ENCODE data around the gene MED10. TPM values are rescaled to one million over a fixed set of nuclear protein-coding genes. Genes with fewer than 3 reads are reported as not detected.

Gene MED10
- total RNA-seq, 3 donors from 2014 or later (not counting 1 experiment from before 2014, with no cell fraction given), result 64.4 to 68.5 (median 64.5) TPM

GRCh38 chr5:6389397-6389796 lies 11.1 kb upstream of the MED10 start:
- WGBS (ENCODE audit: insufficient coverage), result 74% methylated on average over 4 of the region's 5 CpGs
- Histone ChIP-seq H3K36me3 (ENCODE audit: control insufficient read depth, insufficient read depth, low read length) (no peaks in the 10 kb centered on the region), H3K9me3 (ENCODE audit: control insufficient read depth, insufficient read depth, low read length) (no peaks in the 10 kb centered on the region), H3K4me3 (ENCODE audit: low read length) (no peak overlapping the region), H3K27ac (ENCODE audit: low read length) (no peak overlapping the region), H3K4me1 (ENCODE audit: control insufficient read depth, insufficient read depth, low read length) (no peaks in the 10 kb centered on the region), H3K27me3 (ENCODE audit: control insufficient read depth, insufficient read depth, low read length) (no peaks in the 10 kb centered on the region)
- Mint-ChIP-seq H3K4me1 (no peaks in the 10 kb centered on the region), H3K27ac (no peak overlapping the region), H3K27me3 (ENCODE audit: low read depth in 2 of 2) (peaks cover 46 to 54% of the 10 kb centered on the region in 2 donors), H3K9me3 (no peaks in the 10 kb centered on the region), H3K4me3 (no peak overlapping the region), H3K36me3 (no peaks in the 10 kb centered on the region)
- intact Hi-C loops (cut with micrococcal nuclease), result no loop called here
- DNase-seq (no peak), ATAC-seq (no peak)
- TF ChIP-seq CTCF (IDR thresholded peaks at IDR 0.05), result no peak

GRCh38 chr5:6387970-6388369 lies 9.6 kb upstream of the MED10 start:
- Histone ChIP-seq H3K4me3 (ENCODE audit: low read length) (no peak overlapping the region), H3K4me1 (ENCODE audit: control insufficient read depth, insufficient read depth, low read length) (no peaks in the 10 kb centered on the region), H3K9me3 (ENCODE audit: control insufficient read depth, insufficient read depth, low read length) (no peaks in the 10 kb centered on the region), H3K27me3 (ENCODE audit: control insufficient read depth, insufficient read depth, low read length) (no peaks in the 10 kb centered on the region), H3K36me3 (ENCODE audit: control insufficient read depth, insufficient read depth, low read length) (no peaks in the 10 kb centered on the region), H3K27ac (ENCODE audit: low read length) (no peak overlapping the region)
- ATAC-seq (no peak), DNase-seq (no peak)
- H3K27me3 Mint-ChIP-seq (ENCODE audit: low read depth in 2 of 2), result peaks cover 49 to 51% of the 10 kb centered on the region in 2 donors
- H3K4me3 Mint-ChIP-seq, result no peak overlapping the region
- no peaks in the 10 kb centered on the region for H3K9me3 Mint-ChIP-seq
- H3K4me1 Mint-ChIP-seq, result no peaks in the 10 kb centered on the region
- no peaks in the 10 kb centered on the region for H3K36me3 Mint-ChIP-seq
- H3K27ac Mint-ChIP-seq, result no peak overlapping the region
- no peak for TF ChIP-seq CTCF (IDR thresholded peaks at IDR 0.05)
- intact Hi-C loops (cut with micrococcal nuclease), result no loop called here

DNA sequence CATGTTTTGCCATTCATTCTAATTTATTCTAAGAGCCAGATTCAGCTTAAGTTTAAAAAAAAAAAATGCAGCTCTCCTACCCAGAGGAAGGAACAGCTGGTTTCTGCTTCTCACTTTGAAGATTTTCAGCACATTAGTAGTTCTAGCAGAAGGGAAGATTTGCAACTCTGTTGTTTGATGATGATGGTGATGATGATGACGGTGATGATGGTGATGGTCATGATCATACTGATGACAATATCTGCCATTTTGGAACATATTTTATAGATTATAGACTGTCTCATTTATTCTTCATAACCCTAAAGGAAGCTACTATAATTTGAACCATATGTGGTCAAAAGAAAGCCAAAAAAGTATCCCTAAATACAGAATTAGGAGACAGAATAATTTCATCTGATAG lies 7.9 kb upstream of the MED10 start:
- no peak overlapping the region for H3K4me3 Mint-ChIP-seq
- Histone ChIP-seq H3K9me3 (ENCODE audit: control insufficient read depth, insufficient read depth, low read length) (no peaks in the 10 kb centered on the region), H3K27ac (ENCODE audit: low read length) (no peak overlapping the region), H3K4me1 (ENCODE audit: control insufficient read depth, insufficient read depth, low read length) (no peaks in the 10 kb centered on the region), H3K4me3 (ENCODE audit: low read length) (no peak overlapping the region), H3K36me3 (ENCODE audit: control insufficient read depth, insufficient read depth, low read length) (no peaks in the 10 kb centered on the region), H3K27me3 (ENCODE audit: control insufficient read depth, insufficient read depth, low read length) (no peaks in the 10 kb centered on the region)
- ATAC-seq, result no peak
- H3K36me3 Mint-ChIP-seq, result no peaks in the 10 kb centered on the region
- no peak for TF ChIP-seq CTCF (IDR thresholded peaks at IDR 0.05)
- H3K4me1 Mint-ChIP-seq, result no peaks in the 10 kb centered on the region
- 100% methylated on average over 1 of the region's 1 CpG for WGBS (ENCODE audit: insufficient coverage)
- no peaks in the 10 kb centered on the region for H3K9me3 Mint-ChIP-seq
- H3K27ac Mint-ChIP-seq, result no peak overlapping the region
- DNase-seq, result no peak
- H3K27me3 Mint-ChIP-seq (ENCODE audit: low read depth in 2 of 2), result peaks cover 43 to 55% of the 10 kb centered on the region in 2 donors
- intact Hi-C loops (cut with micrococcal nuclease), result no loop called here

GRCh38 chr5:6384856-6385255 lies 6.5 kb upstream of the MED10 start:
- no peaks in the 10 kb centered on the region for H3K36me3 ChIP-seq (ENCODE audit: control insufficient read depth, insufficient read depth, low read length)
- H3K27me3 ChIP-seq (ENCODE audit: control insufficient read depth, insufficient read depth, low read length), result no peaks in the 10 kb centered on the region
- TF ChIP-seq CTCF (IDR thresholded peaks at IDR 0.05), result no peak
- Mint-ChIP-seq H3K4me1 (no peaks in the 10 kb centered on the region), H3K4me3 (no peak overlapping the region), H3K27me3 (ENCODE audit: low read depth in 2 of 2) (peaks cover 34 to 50% of the 10 kb centered on the region in 2 donors), H3K9me3 (no peaks in the 10 kb centered on the region), H3K36me3 (no peaks in the 10 kb centered on the region), H3K27ac (no peak overlapping the region)
- H3K4me1 ChIP-seq (ENCODE audit: control insufficient read depth, insufficient read depth, low read length), result no peaks in the 10 kb centered on the region
- H3K4me3 ChIP-seq (ENCODE audit: low read length), result no peak overlapping the region
- no peak for ATAC-seq
- 92% methylated on average over 9 of the region's 9 CpGs for WGBS (ENCODE audit: insufficient coverage)
- intact Hi-C loops (cut with micrococcal nuclease), result no loop called here
- no peak overlapping the region for H3K27ac ChIP-seq (ENCODE audit: low read length)
- no peak for DNase-seq
- H3K9me3 ChIP-seq (ENCODE audit: control insufficient read depth, insufficient read depth, low read length), result no peaks in the 10 kb centered on the region

All from natural killer cell (primary cell).